GM13976 (cell line): ENCODE results near the gene SMARCD1.
"Not testable (repeated sequence)": the region's sequence is repeated elsewhere in the genome, so short reads cannot be mapped to it uniquely, and the experiment has no call there.

Experiments
- DNase-seq: peaks from one replicate; pipeline ENCODE4 v3.0.0; 2012; ENCODE audit warnings: low spot score
- in situ Hi-C: fragments of 300-500 bp; cut with MboI; formaldehyde crosslinking; loops from one replicate; pipeline ENCODE4 v1.12.0; 2022; ENCODE audit warnings: low sequenced_read_pairs, mixed read lengths, inconsistent platforms; ENCODE audit not compliant: unreplicated experiment
- TF ChIP-seq, protein P1 (sequence below): IDR thresholded peaks from 2 replicates; pipeline ENCODE4 v1.5.1; 2012; ENCODE audit warnings: borderline replicate concordance, mild to moderate bottlenecking; ENCODE audit not compliant: insufficient read depth; ENCODE audit errors: extremely low read depth, missing control alignments, control extremely low read depth

SMARCD1 gene

GRCh38 chr12:50147281-50147680 is 62.1 kb downstream of the SMARCD1 start:
- TF ChIP-seq, protein P1, sequence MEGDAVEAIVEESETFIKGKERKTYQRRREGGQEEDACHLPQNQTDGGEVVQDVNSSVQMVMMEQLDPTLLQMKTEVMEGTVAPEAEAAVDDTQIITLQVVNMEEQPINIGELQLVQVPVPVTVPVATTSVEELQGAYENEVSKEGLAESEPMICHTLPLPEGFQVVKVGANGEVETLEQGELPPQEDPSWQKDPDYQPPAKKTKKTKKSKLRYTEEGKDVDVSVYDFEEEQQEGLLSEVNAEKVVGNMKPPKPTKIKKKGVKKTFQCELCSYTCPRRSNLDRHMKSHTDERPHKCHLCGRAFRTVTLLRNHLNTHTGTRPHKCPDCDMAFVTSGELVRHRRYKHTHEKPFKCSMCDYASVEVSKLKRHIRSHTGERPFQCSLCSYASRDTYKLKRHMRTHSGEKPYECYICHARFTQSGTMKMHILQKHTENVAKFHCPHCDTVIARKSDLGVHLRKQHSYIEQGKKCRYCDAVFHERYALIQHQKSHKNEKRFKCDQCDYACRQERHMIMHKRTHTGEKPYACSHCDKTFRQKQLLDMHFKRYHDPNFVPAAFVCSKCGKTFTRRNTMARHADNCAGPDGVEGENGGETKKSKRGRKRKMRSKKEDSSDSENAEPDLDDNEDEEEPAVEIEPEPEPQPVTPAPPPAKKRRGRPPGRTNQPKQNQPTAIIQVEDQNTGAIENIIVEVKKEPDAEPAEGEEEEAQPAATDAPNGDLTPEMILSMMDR: no peak
- in situ Hi-C loops: no loop called here
- DNase-seq: no peak

DNA sequence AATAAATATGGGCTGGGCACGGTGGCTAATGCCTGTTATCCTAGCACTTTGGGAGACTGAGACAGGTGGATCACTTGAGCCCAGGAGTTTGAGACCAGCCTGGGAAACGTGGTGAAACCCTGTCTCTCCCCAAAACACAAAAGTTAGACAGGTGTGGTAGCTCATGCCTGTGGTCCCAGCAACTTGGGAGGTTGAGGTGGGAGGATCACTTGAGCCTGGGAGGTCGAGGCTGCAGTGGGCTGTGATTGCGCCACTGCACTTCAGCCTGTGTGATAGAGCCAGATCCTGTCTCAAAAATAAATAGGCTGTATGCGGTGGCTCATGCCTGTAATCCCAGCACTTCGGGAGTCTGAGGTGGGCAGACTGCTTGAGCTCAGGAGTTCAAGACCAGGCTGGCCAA is 62.9 kb downstream of the SMARCD1 start:
- DNase-seq, in situ Hi-C loops: not testable (repeated sequence)

DNA sequence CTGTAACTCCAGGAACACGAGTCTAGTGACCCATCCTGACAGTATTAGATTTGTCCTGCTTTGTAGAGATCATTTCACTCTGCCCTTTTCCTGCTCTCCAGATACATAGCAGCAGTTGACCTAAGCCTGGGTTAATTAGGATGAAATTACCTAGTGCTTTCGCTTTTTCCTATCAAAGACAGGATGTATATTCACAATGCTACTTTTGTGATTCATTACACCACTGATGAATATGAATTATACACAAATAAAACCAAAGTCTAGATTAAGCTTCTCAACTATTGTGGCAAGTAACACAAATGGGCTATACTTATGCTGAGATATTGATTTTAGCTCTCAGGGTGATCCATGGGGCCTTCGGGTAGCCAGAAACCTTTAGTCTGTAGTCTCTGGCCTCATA is 64.2 kb downstream of the SMARCD1 start:
- DNase-seq: no peak
- TF ChIP-seq, protein P1: no peak
- in situ Hi-C loops: no loop called here
